ENCODE data around the gene NCBP1. TPM values are rescaled to one million over a fixed set of nuclear protein-coding genes. Genes with fewer than 3 reads are reported as not detected.

Gene NCBP1
- polyA plus RNA-seq, 1 of the 3 experiments (the other 2 are of a cell fraction) = 11.3 TPM

DNA sequence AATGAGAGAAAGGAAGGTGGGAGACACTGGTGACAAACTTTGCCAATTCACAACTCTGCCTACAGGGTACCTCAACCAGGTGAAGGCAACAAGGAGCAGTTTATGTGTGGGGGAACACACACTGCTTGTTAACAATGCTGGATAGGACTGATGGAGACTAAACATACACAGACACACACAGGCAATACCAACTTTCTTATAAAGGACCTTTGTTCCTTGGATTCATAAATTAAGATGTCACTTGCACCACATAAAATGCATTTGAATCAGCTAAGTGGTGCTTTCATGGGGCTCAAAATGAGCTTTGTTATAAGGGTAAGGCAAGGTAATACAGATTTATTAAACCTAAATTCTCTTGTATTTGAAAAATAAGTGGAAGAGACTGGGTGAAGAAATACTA lies 4.5 kb upstream of the NCBP1 start (continued):
- TF ChIP-seq, protein P1, sequence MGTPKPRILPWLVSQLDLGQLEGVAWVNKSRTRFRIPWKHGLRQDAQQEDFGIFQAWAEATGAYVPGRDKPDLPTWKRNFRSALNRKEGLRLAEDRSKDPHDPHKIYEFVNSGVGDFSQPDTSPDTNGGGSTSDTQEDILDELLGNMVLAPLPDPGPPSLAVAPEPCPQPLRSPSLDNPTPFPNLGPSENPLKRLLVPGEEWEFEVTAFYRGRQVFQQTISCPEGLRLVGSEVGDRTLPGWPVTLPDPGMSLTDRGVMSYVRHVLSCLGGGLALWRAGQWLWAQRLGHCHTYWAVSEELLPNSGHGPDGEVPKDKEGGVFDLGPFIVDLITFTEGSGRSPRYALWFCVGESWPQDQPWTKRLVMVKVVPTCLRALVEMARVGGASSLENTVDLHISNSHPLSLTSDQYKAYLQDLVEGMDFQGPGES (IDR thresholded peaks at IDR 0.05; ENCODE audit: low read depth, low read length) = no peak
- TF ChIP-seq, protein P2, sequence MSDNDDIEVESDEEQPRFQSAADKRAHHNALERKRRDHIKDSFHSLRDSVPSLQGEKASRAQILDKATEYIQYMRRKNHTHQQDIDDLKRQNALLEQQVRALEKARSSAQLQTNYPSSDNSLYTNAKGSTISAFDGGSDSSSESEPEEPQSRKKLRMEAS (IDR thresholded peaks at IDR 0.05; ENCODE audit: low read depth) = no peak
- TF ChIP-seq MEF2A (IDR thresholded peaks at IDR 0.05; ENCODE audit: borderline replicate concordance, low read depth) (no peak), FOSL2 (IDR thresholded peaks at IDR 0.05; ENCODE audit: borderline replicate concordance, low read depth) (no peak), RAD21 (IDR thresholded peaks at IDR 0.05; ENCODE audit: low read length) (no peak), GATA2 (CRISPR knock-in tag; IDR thresholded peaks at IDR 0.05) (no peak), FOXJ3 (CRISPR knock-in tag; IDR thresholded peaks at IDR 0.05) (no peak), RXRA (IDR thresholded peaks at IDR 0.05; ENCODE audit: borderline replicate concordance, low read depth) (no peak), CHD2 (IDR thresholded peaks at IDR 0.05; ENCODE audit: low read length, partially characterized antibody) (no peak)

- DNase-seq = no peak
- POLR2A ChIA-PET = no interaction called here
- H3K9ac ChIP-seq = no peak overlapping the region
- TF ChIP-seq NFIC (IDR thresholded peaks at IDR 0.05; ENCODE audit: borderline replicate concordance) (no peak), SIN3A (IDR thresholded peaks at IDR 0.05; ENCODE audit: borderline replicate concordance, low read depth, low read length) (no peak), RAD21 (IDR thresholded peaks at IDR 0.05; ENCODE audit: low read length) (no peak), TAF1 (IDR thresholded peaks at IDR 0.05; ENCODE audit: borderline replicate concordance, low read depth, low read length) (no peak), SMC3 (IDR thresholded peaks at IDR 0.05; ENCODE audit: low read depth, low read length) (no peak), YY1 (IDR thresholded peaks at IDR 0.05; ENCODE audit: low read depth) (no peak), MEF2A (IDR thresholded peaks at IDR 0.05; ENCODE audit: borderline replicate concordance, low read depth) (no peak), JUND (IDR thresholded peaks at IDR 0.05) (no peak), FOXM1 (IDR thresholded peaks at IDR 0.05; ENCODE audit: low read depth) (no peak), EP300 (IDR thresholded peaks at IDR 0.05; ENCODE audit: borderline replicate concordance in 1 of 2, low read depth in 1 of 2, low read length in 1 of 2) (no peak)
- TF ChIP-seq, protein P3, sequence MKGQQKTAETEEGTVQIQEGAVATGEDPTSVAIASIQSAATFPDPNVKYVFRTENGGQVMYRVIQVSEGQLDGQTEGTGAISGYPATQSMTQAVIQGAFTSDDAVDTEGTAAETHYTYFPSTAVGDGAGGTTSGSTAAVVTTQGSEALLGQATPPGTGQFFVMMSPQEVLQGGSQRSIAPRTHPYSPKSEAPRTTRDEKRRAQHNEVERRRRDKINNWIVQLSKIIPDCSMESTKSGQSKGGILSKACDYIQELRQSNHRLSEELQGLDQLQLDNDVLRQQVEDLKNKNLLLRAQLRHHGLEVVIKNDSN (IDR thresholded peaks at IDR 0.05; ENCODE audit: borderline replicate concordance, low read depth) = no peak
- TF ChIP-seq, protein P1 (IDR thresholded peaks at IDR 0.05; ENCODE audit: low read depth, low read length) = no peak
- no peaks in the 10 kb centered on the region for H3K9me3 ChIP-seq
- H3K4me3 ChIP-seq (ENCODE audit: low read depth in 2 of 2, low read length in 1 of 2) = no peak overlapping the region
- no peak overlapping the region for H3K27ac ChIP-seq (ENCODE audit: low read depth in 2 of 2, low read length in 1 of 2)
- no peak overlapping the region for H2AFZ ChIP-seq (ENCODE audit: low read depth)
- 0 out of 2 replicates have a peak, but pooled peaks cover under 1% of the 10 kb centered on the region for H4K20me1 ChIP-seq (ENCODE audit: insufficient read depth)
- no peak overlapping the region for H3K4me2 ChIP-seq
- CTCF ChIA-PET = interaction anchor here (0.6 to 6.6 kb wide), 2 partner anchors 15 to 127 kb away, joined by 3 to 41 read pairs; no protein-coding TSS in a partner anchor
- H3K27me3 ChIP-seq (ENCODE audit: insufficient read depth) = no peaks in the 10 kb centered on the region
- peaks cover 10 to 12% of the 10 kb centered on the region in 2 experiments; a peak in 3 of 4 replicates for H3K4me1 ChIP-seq (ENCODE audit: control insufficient read depth in 1 of 2, insufficient read depth in 2 of 2, low read depth in 1 of 2, low read length in 1 of 2)
- H3F3A ChIP-seq (replicated peaks; ENCODE audit: insufficient read depth) = peaks cover 20% of the 10 kb centered on the region
- no peaks in the 10 kb centered on the region for H3K9me2 ChIP-seq
- peaks cover 78% of the 10 kb centered on the region for H3K79me2 ChIP-seq (ENCODE audit: insufficient read depth)
- H3K36me3 ChIP-seq (replicated peaks in 1 of 2; ENCODE audit: control insufficient read depth in 1 of 2, insufficient read depth in 2 of 2, low read length in 1 of 2) = peaks cover 2 to 20% of the 10 kb centered on the region in 2 experiments
These were observed 3.0 kb upstream of the NCBP1 start for GRCh38 chr9:97630591-97630990.

All from SK-N-SH (cell line).